ENCODE data around the gene CNPY1. TPM values are rescaled to one million over a fixed set of nuclear protein-coding genes. Genes with fewer than 3 reads are reported as not detected.

The CNPY1 gene
- total RNA-seq, 2 donors from 2014 or later: 0.33 TPM; not detected in 1

DNA sequence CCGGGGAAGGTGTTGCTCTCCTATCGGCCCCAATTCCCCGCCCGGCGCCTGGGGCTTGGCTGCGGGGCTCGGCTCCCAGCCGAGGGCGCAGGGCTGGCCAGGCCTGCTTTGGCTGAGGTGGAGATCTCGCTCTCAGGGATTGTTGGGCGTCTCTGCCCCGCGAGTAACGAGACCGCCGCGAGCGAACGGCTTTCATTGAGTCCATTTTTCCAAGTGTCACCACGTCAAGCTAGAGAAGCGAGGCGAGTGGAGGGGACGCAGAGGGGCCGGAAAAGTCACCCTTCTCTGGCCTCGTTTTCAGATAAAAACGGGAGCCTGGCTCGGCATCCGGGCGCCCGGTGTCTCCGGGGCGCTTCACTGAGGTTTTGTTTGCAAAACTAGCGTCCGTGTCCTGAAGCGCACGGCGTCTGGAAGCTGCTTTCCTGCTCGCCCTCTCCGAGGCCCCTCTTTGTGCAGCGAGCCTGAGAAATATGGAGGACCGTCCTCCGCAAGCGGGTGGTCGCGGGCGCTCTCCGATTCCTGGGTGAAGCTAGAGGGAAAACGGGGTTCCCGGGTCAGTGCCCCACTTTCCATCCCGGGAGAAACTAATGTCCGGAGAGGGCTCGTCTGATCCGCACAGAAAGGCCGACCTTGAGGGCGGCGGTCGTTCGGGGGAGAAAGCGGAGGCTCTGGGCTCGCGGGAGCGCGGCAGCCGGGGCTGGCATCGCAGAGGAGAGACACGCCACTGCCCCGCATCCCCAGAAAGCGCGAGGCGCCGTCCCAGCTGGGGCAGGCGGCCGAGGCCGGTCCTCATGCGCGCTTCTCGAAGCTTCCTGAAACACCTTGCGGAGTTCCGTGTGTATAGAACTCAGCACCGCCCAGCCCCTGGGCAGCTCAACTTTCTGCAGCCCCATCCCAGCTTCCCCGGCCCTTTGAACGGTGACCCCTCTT is 91.9 kb downstream of the CNPY1 start:
- no peak overlapping the region for H3K4me3 Mint-ChIP-seq
- TF ChIP-seq, protein P1, sequence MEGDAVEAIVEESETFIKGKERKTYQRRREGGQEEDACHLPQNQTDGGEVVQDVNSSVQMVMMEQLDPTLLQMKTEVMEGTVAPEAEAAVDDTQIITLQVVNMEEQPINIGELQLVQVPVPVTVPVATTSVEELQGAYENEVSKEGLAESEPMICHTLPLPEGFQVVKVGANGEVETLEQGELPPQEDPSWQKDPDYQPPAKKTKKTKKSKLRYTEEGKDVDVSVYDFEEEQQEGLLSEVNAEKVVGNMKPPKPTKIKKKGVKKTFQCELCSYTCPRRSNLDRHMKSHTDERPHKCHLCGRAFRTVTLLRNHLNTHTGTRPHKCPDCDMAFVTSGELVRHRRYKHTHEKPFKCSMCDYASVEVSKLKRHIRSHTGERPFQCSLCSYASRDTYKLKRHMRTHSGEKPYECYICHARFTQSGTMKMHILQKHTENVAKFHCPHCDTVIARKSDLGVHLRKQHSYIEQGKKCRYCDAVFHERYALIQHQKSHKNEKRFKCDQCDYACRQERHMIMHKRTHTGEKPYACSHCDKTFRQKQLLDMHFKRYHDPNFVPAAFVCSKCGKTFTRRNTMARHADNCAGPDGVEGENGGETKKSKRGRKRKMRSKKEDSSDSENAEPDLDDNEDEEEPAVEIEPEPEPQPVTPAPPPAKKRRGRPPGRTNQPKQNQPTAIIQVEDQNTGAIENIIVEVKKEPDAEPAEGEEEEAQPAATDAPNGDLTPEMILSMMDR (conservative IDR thresholded peaks at IDR 0.05): no peak

DNA sequence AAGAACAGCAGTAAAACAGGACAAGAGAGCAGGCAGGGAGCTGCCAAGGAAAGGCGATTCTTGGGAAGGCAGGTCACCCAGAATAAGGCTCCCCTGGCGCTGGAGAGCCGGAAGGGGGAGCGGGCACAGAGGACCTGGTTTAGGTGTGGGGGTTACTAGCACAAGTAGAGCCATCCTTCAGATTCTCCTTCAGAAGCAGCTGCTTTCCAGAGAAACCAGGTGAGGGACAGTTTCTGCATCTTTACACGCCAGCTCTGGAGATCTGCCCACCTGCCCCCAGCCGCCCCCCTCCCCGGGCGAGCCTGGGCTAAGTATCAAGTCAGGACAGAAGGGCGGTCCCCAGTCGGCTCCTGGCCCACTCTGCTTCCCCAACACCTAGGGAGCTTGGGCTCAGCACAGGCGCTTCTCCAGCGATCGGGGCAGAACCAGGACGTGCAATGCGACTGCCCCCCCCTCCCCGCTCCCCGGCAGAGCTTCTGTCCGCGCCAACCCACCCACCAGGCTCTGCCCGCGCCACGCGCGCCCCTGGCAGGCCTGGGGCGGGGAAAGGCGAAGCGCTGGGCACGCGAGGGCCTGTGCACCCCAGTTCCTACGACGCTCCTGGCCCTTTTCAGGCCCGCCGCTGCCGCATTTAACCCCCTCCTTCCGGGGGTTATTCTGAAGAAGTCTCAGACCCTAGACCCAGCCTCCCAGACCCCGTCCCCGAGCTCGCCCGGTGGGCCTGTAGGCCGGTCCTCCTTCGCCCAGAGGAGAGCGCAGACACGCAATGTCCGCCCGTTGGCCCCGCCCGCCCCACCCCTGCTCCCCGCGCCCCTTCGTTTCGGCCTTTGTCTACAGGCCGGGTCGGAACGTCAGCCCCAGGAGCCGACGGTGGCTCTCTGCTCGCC is 92.8 kb downstream of the CNPY1 start:
- Mint-ChIP-seq H3K27me3 (ENCODE audit: insufficient read depth) (peaks cover 96% of the 10 kb centered on the region), H3K4me1 (peaks cover 6% of the 10 kb centered on the region), H3K36me3 (ENCODE audit: low read depth) (no peaks in the 10 kb centered on the region), H3K4me3 (no peak overlapping the region), H3K9me3 (no peaks in the 10 kb centered on the region), H3K27ac (no peak overlapping the region)
- Histone ChIP-seq H3K36me3 (ENCODE audit: control insufficient read depth, insufficient read depth, low read length) (no peaks in the 10 kb centered on the region), H3K9ac (ENCODE audit: extremely low read depth, low read length, poor library complexity, severe bottlenecking) (no peak overlapping the region), H3K27me3 (ENCODE audit: control insufficient read depth, insufficient read depth, low read length, poor library complexity, severe bottlenecking) (peaks cover 97% of the 10 kb centered on the region), H3K27ac (ENCODE audit: low read depth, low read length) (no peak overlapping the region), H3K4me3 (ENCODE audit: low read length) (no peak overlapping the region), H3K4me1 (ENCODE audit: control insufficient read depth, insufficient read depth, low read length) (peaks cover 5% of the 10 kb centered on the region), H3K9me3 (ENCODE audit: control insufficient read depth, low read length) (no peaks in the 10 kb centered on the region)
- TF ChIP-seq, protein P1 (conservative IDR thresholded peaks at IDR 0.05): no peak
- 3 to 8% methylated on average over 7 to 57 of the region's 57 CpGs for WGBS, 2 experiments (ENCODE audit: insufficient coverage in 1 of 2, insufficient read length in 1 of 2)
- DNase-seq: peak; percentile 73

More for the DNA sequence above, 91.9 kb downstream of the CNPY1 start:
- 2 to 3% methylated on average over 58 to 82 of the region's 82 CpGs for WGBS, 2 experiments (ENCODE audit: insufficient coverage in 1 of 2, insufficient read length in 1 of 2)
- peak; percentile 62 for DNase-seq
- Mint-ChIP-seq H3K36me3 (ENCODE audit: low read depth) (no peaks in the 10 kb centered on the region), H3K9me3 (no peaks in the 10 kb centered on the region), H3K27me3 (ENCODE audit: insufficient read depth) (peaks cover 95% of the 10 kb centered on the region), H3K27ac (no peak overlapping the region), H3K4me1 (peaks cover 10% of the 10 kb centered on the region)
- Histone ChIP-seq H3K4me1 (ENCODE audit: control insufficient read depth, insufficient read depth, low read length) (peaks cover 5% of the 10 kb centered on the region), H3K36me3 (ENCODE audit: control insufficient read depth, insufficient read depth, low read length) (no peaks in the 10 kb centered on the region), H3K4me3 (ENCODE audit: low read length) (no peak overlapping the region), H3K9ac (ENCODE audit: extremely low read depth, low read length, poor library complexity, severe bottlenecking) (no peak overlapping the region), H3K27me3 (ENCODE audit: control insufficient read depth, insufficient read depth, low read length, poor library complexity, severe bottlenecking) (peaks cover 97% of the 10 kb centered on the region), H3K9me3 (ENCODE audit: control insufficient read depth, low read length) (no peaks in the 10 kb centered on the region), H3K27ac (ENCODE audit: low read depth, low read length) (no peak overlapping the region)

DNA sequence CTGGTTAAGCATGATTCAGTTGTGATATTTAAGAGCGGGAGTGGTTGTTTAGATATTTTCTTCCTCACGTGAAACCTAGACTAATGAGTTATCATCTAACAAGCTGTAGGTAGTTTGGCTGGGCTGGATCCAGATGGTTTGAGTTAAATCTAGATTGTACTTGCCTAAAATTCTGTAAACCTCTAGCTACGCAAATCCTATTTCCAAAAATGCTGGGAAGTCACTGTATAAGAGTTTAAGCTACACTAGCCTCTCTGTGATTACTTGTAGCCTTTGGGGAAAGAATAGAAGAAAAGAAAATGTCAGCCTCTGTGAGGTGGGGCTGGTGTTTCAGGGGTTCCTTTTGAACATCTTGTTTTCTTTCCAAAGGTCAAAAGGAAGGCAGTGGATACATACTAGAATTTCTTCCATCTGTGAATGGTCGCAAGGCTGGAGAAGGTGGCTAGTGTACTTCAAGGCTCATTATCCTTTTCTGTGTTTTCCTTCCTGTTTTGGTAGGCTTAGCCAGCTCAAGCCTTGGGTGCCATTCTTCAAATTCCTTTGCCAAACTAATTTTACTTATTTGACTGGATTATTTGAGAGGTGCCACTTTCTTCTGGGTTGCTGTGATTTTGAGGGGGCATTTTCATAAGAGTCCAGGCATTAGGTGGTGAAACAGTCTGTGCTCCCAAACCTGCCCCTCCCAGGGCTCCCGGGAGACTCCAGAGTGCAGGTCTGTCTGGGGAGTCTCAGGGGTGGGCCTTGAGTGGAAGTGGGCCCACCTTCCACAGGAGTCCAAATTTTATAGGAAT is 93.7 kb downstream of the CNPY1 start:
- 5 to 35% methylated on average over 2 to 5 of the region's 5 CpGs for WGBS, 2 experiments (ENCODE audit: insufficient coverage in 1 of 2, insufficient read length in 1 of 2)
- Mint-ChIP-seq H3K9me3 (no peaks in the 10 kb centered on the region), H3K4me1 (peaks cover 10% of the 10 kb centered on the region), H3K27me3 (ENCODE audit: insufficient read depth) (peaks cover 97% of the 10 kb centered on the region), H3K4me3 (no peak overlapping the region), H3K36me3 (ENCODE audit: low read depth) (no peaks in the 10 kb centered on the region), H3K27ac (no peak overlapping the region)
- peaks cover 5% of the 10 kb centered on the region for H3K4me1 ChIP-seq (ENCODE audit: control insufficient read depth, insufficient read depth, low read length)
- no peaks in the 10 kb centered on the region for H3K9me3 ChIP-seq (ENCODE audit: control insufficient read depth, low read length)
- H3K4me3 ChIP-seq (ENCODE audit: low read length): no peak overlapping the region
- H3K27ac ChIP-seq (ENCODE audit: low read depth, low read length): no peak overlapping the region
- TF ChIP-seq, protein P1 (conservative IDR thresholded peaks at IDR 0.05): no peak
- DNase-seq: no peak
- peaks cover 97% of the 10 kb centered on the region for H3K27me3 ChIP-seq (ENCODE audit: control insufficient read depth, insufficient read depth, low read length, poor library complexity, severe bottlenecking)
- no peaks in the 10 kb centered on the region for H3K36me3 ChIP-seq (ENCODE audit: control insufficient read depth, insufficient read depth, low read length)
- no peak overlapping the region for H3K9ac ChIP-seq (ENCODE audit: extremely low read depth, low read length, poor library complexity, severe bottlenecking)
